Loucy (cell line): ENCODE measurements around the gene IRF7.

Experiments used
- H2AFZ ChIP-seq: fragments of 200-600 bp; sonication (generic); 2 replicates; pipeline ENCODE4 v1.6.0; 2016; ENCODE audit warnings: antibody characterized with exemption, mild to moderate bottlenecking, low read length, moderate library complexity
- H3F3A ChIP-seq: fragments of 200-600 bp; 2 replicates; pipeline ENCODE4 v1.6.0; 2016; ENCODE audit warnings: antibody characterized with exemption, low read depth, mild to moderate bottlenecking
- H3K27me3 ChIP-seq: fragments of 200-600 bp; sonication (generic); 2 replicates; pipeline ENCODE4 v1.6.1; 2014; ENCODE audit warnings: low read length, mild to moderate bottlenecking; ENCODE audit not compliant: insufficient read depth, poor library complexity, severe bottlenecking
- H3K36me3 ChIP-seq: fragments of 200-600 bp; sonication (generic); 2 replicates; pipeline ENCODE4 v1.6.1; 2016; ENCODE audit warnings: low read length; ENCODE audit not compliant: insufficient read depth
- H3K4me1 ChIP-seq: fragments of 200-600 bp; sonication (generic); 2 replicates; pipeline ENCODE4 v1.5.1; 2014; ENCODE audit warnings: low read length, mild to moderate bottlenecking; ENCODE audit not compliant: insufficient read depth, poor library complexity, severe bottlenecking
- H3K4me2 ChIP-seq: fragments of 200-600 bp; sonication (generic); 2 replicates; pipeline ENCODE4 v1.6.0; 2014; ENCODE audit warnings: antibody characterized with exemption, low read length, low read depth, mild to moderate bottlenecking; ENCODE audit not compliant: poor library complexity, severe bottlenecking
- H3K4me3 ChIP-seq: fragments of 200-600 bp; sonication (generic); 2 replicates; pipeline ENCODE4 v1.5.1; 2014; ENCODE audit warnings: low read length, mild to moderate bottlenecking, mixed read lengths; ENCODE audit not compliant: poor library complexity, severe bottlenecking
- H3K79me2 ChIP-seq: fragments of 200-600 bp; sonication (generic); 2 replicates; pipeline ENCODE4 v1.6.1; 2014; ENCODE audit warnings: low read length; ENCODE audit not compliant: insufficient read depth
- H3K9ac ChIP-seq: fragments of 200-600 bp; sonication (generic); 2 replicates; pipeline ENCODE4 v1.6.0; 2014; ENCODE audit warnings: mild to moderate bottlenecking, low read depth, low read length, moderate library complexity; ENCODE audit not compliant: poor library complexity, severe bottlenecking
- H3K9me2 ChIP-seq: fragments of 200-600 bp; sonication (generic); replicated peaks from 2 replicates; pipeline ENCODE4 v1.6.1; 2016; ENCODE audit warnings: low read depth, low read length, mixed read lengths
- H3K9me3 ChIP-seq: fragments of 200-600 bp; sonication (generic); 2 replicates; pipeline ENCODE4 v1.6.1; 2014; ENCODE audit warnings: mild to moderate bottlenecking, antibody characterized with exemption, low read length, low read depth; ENCODE audit not compliant: insufficient read depth
- H4K20me1 ChIP-seq: fragments of 200-600 bp; sonication (generic); 2 replicates; pipeline ENCODE4 v1.6.0; 2014; ENCODE audit warnings: antibody characterized with exemption, low read length, mild to moderate bottlenecking; ENCODE audit not compliant: insufficient read depth, poor library complexity, severe bottlenecking
- CTCF ChIP-seq: fragments of 200-600 bp; sonication (generic); conservative IDR thresholded peaks from 2 replicates; pipeline ENCODE4 v1.5.1; 2014; ENCODE audit warnings: mild to moderate bottlenecking, antibody characterized with exemption, low read length
- EZH2phosphoT487 ChIP-seq: fragments of 200-600 bp; IDR thresholded peaks from 2 replicates; pipeline ENCODE4 v1.6.1; 2018; ENCODE audit warnings: antibody characterized with exemption, mild to moderate bottlenecking, moderate library complexity, borderline replicate concordance

Gene IRF7

GRCh38 chr11:567629-568292 lies 48.0 kb downstream of the IRF7 start:
- Histone ChIP-seq H4K20me1 (peaks cover 16% of the 10 kb centered on the region), H3K4me1 (peaks cover 28% of the 10 kb centered on the region), H2AFZ (no peak overlapping the region), H3K27me3 (no peaks in the 10 kb centered on the region), H3K9me2 (no peaks in the 10 kb centered on the region), H3F3A (no peaks in the 10 kb centered on the region), H3K36me3 (no peaks in the 10 kb centered on the region), H3K79me2 (peaks cover 38% of the 10 kb centered on the region; the same call in 1 of the 2 replicates), H3K9ac (peak overlapping the region; percentile 80), H3K4me2 (peak overlapping the region; percentile 99), H3K4me3 (peak overlapping the region; percentile 98), H3K9me3 (no peaks in the 10 kb centered on the region)
- TF ChIP-seq EZH2phosphoT487 (no peak), CTCF (no peak)

- Histone ChIP-seq H3K4me2 (peak overlapping the region; percentile 99), H3K4me3 (peak overlapping the region; percentile 98), H3K9ac (peak overlapping the region; percentile 80), H3K79me2 (peaks cover 38% of the 10 kb centered on the region; the same call in 1 of the 2 replicates), H3K9me3 (no peaks in the 10 kb centered on the region), H3K9me2 (no peaks in the 10 kb centered on the region), H4K20me1 (peaks cover 18% of the 10 kb centered on the region), H3K27me3 (no peaks in the 10 kb centered on the region), H3K36me3 (no peaks in the 10 kb centered on the region), H3K4me1 (peaks cover 30% of the 10 kb centered on the region), H3F3A (no peaks in the 10 kb centered on the region), H2AFZ (no peak overlapping the region)
- no peak for TF ChIP-seq EZH2phosphoT487
- no peak for TF ChIP-seq CTCF
Measured at GRCh38 chr11:567011-567628, 48.6 kb downstream of the IRF7 start.

- H3F3A ChIP-seq, result no peaks in the 10 kb centered on the region
- peaks cover 47% of the 10 kb centered on the region for H3K79me2 ChIP-seq
- TF ChIP-seq CTCF (peak; percentile 46; the same call in 1 of the 2 replicates), EZH2phosphoT487 (no peak)
- H3K9me2 ChIP-seq, result no peaks in the 10 kb centered on the region
- H3K4me2 ChIP-seq, result peak overlapping the region; percentile 99
- H3K4me3 ChIP-seq, result peak overlapping the region; percentile 98
- H3K27me3 ChIP-seq, result no peaks in the 10 kb centered on the region
- H3K9me3 ChIP-seq, result no peaks in the 10 kb centered on the region
- H4K20me1 ChIP-seq, result peaks cover 28% of the 10 kb centered on the region
- H3K36me3 ChIP-seq, result no peaks in the 10 kb centered on the region
- H2AFZ ChIP-seq, result no peak overlapping the region
- no peak overlapping the region for H3K9ac ChIP-seq
- peaks cover 40% of the 10 kb centered on the region for H3K4me1 ChIP-seq
Measured at GRCh38 chr11:565921-566509, 49.7 kb downstream of the IRF7 start.
